HL-60 (cell line): ENCODE results near the gene TAF4B.

Experiments
- DNase-seq, 2 experiments: peaks; one replicate each; pipeline ENCODE4 v3.0.0-alpha.2; 2010 to 2020; ENCODE audit warnings: low read depth in 1 of 2, low spot score in 1 of 2
- H3K27ac ChIP-seq: fragments of 250-450 bp; sonication (Bioruptor Pico); replicated peaks from 2 replicates; pipeline ENCODE4 v1.5.1; 2020; ENCODE audit warnings: mild to moderate bottlenecking, moderate library complexity
- H3K27me3 ChIP-seq: fragments of 250-450 bp; sonication (Bioruptor Pico); 2 replicates; pipeline ENCODE4 v1.5.1; 2021; ENCODE audit warnings: mild to moderate bottlenecking, moderate library complexity; ENCODE audit not compliant: insufficient read depth, poor library complexity, severe bottlenecking
- H3K4me3 ChIP-seq: replicated peaks from 2 replicates; pipeline ENCODE4 v1.5.1; 2011; ENCODE audit warnings: mild to moderate bottlenecking, control low read depth, low read length; ENCODE audit not compliant: insufficient read depth
- CTCF ChIP-seq: IDR thresholded peaks from one replicate; pipeline ENCODE4 v1.5.1; 2011; ENCODE audit warnings: low read length, control low read depth, inconsistent platforms; ENCODE audit not compliant: insufficient read depth
- GABPA ChIP-seq: IDR thresholded peaks from 2 replicates; pipeline ENCODE4 v1.6.1; 2012; ENCODE audit warnings: low read depth
- POLR2AphosphoS5 ChIP-seq: IDR thresholded peaks from 2 replicates; pipeline ENCODE4 v1.6.1; 2012; ENCODE audit warnings: low read depth
- REST ChIP-seq: IDR thresholded peaks from 2 replicates; pipeline ENCODE4 v1.6.1; 2012; ENCODE audit warnings: low read depth; ENCODE audit not compliant: insufficient replicate concordance
- SPI1 ChIP-seq: IDR thresholded peaks from 2 replicates; pipeline ENCODE4 v1.6.1; 2012; ENCODE audit warnings: low read depth, mild to moderate bottlenecking, borderline replicate concordance

Gene TAF4B

GRCh38 chr18:26429535-26430226, 203.4 kb downstream of the TAF4B start:
- H3K27ac ChIP-seq: no peak overlapping the region

GRCh38 chr18:26432651-26433424, 206.6 kb downstream of the TAF4B start:
- H3K4me3 ChIP-seq: no peak overlapping the region
- DNase-seq: no peak
- no peak overlapping the region for H3K27ac ChIP-seq
- no peaks in the 10 kb centered on the region for H3K27me3 ChIP-seq
- TF ChIP-seq SPI1 (no peak), CTCF (no peak), POLR2AphosphoS5 (no peak), REST (no peak), GABPA (no peak)

More at GRCh38 chr18:26429535-26430226, 203.4 kb downstream of the TAF4B start:
- Histone ChIP-seq H3K27me3 (no peaks in the 10 kb centered on the region), H3K4me3 (no peak overlapping the region)
- TF ChIP-seq GABPA (no peak), SPI1 (no peak), CTCF (no peak), POLR2AphosphoS5 (no peak), REST (no peak)
- DNase-seq: no peak

DNA sequence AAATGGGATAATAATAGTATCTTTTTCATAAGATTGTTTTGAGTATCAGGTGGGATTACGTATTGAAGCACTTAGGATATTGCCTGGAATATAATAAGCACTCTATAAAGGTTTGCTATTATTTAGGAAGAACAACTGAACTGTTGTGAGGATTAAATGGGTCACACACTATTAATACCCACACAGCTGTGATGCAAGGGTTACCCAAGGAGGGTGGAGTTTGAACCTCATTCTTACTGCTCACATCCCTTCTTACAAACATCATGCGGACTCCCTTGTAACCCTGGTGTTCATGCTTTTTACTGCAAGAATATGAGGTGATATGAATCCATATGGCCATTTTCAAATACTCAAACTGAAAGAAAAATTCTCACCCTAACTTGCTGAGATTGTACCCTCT, 208.6 kb downstream of the TAF4B start:
- DNase-seq: no peak
- H3K27ac ChIP-seq: no peak overlapping the region
- no peaks in the 10 kb centered on the region for H3K27me3 ChIP-seq
- H3K4me3 ChIP-seq: no peak overlapping the region
- no peak for TF ChIP-seq GABPA
- TF ChIP-seq REST: no peak
- no peak for TF ChIP-seq POLR2AphosphoS5
- no peak for TF ChIP-seq CTCF
- TF ChIP-seq SPI1: no peak
